Activated CD4-positive, alpha-beta memory T cell treated with anti-CD3 and anti-CD28 coated beads, Interleukin-2, amount 10 ng/mL, durations not matched to agents 7 days and 5 days (primary cell): ENCODE results near the gene RSRC2. TPM values are rescaled to one million over a fixed set of nuclear protein-coding genes. Genes with fewer than 3 reads are reported as not detected.
A peak's percentile ranks its signal among the peaks of the same experiment; 100 is the strongest.
"Not testable (repeated sequence)": the region's sequence is repeated elsewhere in the genome, so short reads cannot be mapped to it uniquely, and the experiment has no call there.

Experiments
- CTCF ChIA-PET: fragments of 350-600 bp; sonication (Branson Sonifier 250); formaldehyde crosslinking; loops from one replicate; lab custom pipeline; 2021; ENCODE audit warnings: antibody characterized with exemption, inconsistent platforms; lab: Charles Lee
- POLR2A ChIA-PET: fragments of 350-600 bp; sonication (Branson Sonifier 250); formaldehyde crosslinking; loops from one replicate; lab custom pipeline; 2021; ENCODE audit warnings: antibody characterized with exemption; lab: Charles Lee
- DNase-seq: peaks from one replicate; pipeline ENCODE4 v3.0.0-alpha.2; 2020
- H3K27ac Mint-ChIP-seq: one replicate; pipeline ENCODE4 v1.8.0; 2021; ENCODE audit warnings: mild to moderate bottlenecking, mixed read lengths
- H3K27me3 Mint-ChIP-seq: one replicate; pipeline ENCODE4 v1.8.0; 2021; ENCODE audit warnings: mixed read lengths
- H3K36me3 Mint-ChIP-seq: one replicate; pipeline ENCODE4 v1.8.0; 2021; ENCODE audit warnings: low read depth, mixed read lengths
- H3K4me1 Mint-ChIP-seq: one replicate; pipeline ENCODE4 v1.8.0; 2021; ENCODE audit warnings: mixed read lengths
- H3K4me3 Mint-ChIP-seq: one replicate; pipeline ENCODE4 v1.8.0; 2021; ENCODE audit warnings: mild to moderate bottlenecking, mixed read lengths
- H3K9me3 Mint-ChIP-seq: one replicate; pipeline ENCODE4 v1.8.0; 2021; ENCODE audit warnings: mixed read lengths
- total RNA-seq, 2 experiments: library from RNA; stranded (reverse); gene quantifications; one replicate each; pipeline ENCODE4 v1.2.3, GENCODE V29; 2021

The RSRC2 gene
- total RNA-seq, 2 experiments from 2014 or later = 90.7 to 97.4 TPM

DNA sequence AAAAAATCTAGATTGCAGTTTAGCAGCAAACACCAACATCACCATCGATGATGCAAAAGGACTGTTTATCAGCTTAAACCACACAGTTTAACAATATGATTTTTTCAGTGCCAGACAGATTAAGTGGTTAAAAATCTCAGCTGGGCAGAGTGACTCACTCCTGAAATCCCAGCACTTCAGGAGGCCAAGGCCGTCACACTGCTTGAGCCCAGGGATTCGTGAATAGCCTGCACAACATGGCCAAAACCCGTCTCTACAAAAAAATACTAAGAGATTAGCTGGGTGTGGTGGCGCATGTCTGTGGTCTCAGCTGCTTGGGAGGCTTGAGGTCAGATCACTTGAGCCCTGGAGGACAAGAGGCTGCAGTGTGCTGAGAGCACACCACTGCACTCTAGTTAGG lies 8.9 kb downstream of the RSRC2 start:
- DNase-seq = no peak
- Mint-ChIP-seq H3K4me3 (no peak overlapping the region), H3K4me1 (peaks cover 60% of the 10 kb centered on the region), H3K27ac (no peak overlapping the region), H3K36me3 (peaks cover 83% of the 10 kb centered on the region), H3K27me3 (no peaks in the 10 kb centered on the region), H3K9me3 (no peaks in the 10 kb centered on the region)
- ChIA-PET CTCF (interaction anchor here (1.0 to 1.2 kb wide), 2 partner anchors 10 to 20 kb away, joined by 3 read pairs; no protein-coding TSS in a partner anchor), POLR2A (interaction anchor here (0.9 to 16.6 kb wide), 4 partner anchors 9 to 18 kb away, joined by 3 to 542 read pairs (median 11); partner anchors contain the start of genes KNTC1, RSRC2 and ZCCHC8)

DNA sequence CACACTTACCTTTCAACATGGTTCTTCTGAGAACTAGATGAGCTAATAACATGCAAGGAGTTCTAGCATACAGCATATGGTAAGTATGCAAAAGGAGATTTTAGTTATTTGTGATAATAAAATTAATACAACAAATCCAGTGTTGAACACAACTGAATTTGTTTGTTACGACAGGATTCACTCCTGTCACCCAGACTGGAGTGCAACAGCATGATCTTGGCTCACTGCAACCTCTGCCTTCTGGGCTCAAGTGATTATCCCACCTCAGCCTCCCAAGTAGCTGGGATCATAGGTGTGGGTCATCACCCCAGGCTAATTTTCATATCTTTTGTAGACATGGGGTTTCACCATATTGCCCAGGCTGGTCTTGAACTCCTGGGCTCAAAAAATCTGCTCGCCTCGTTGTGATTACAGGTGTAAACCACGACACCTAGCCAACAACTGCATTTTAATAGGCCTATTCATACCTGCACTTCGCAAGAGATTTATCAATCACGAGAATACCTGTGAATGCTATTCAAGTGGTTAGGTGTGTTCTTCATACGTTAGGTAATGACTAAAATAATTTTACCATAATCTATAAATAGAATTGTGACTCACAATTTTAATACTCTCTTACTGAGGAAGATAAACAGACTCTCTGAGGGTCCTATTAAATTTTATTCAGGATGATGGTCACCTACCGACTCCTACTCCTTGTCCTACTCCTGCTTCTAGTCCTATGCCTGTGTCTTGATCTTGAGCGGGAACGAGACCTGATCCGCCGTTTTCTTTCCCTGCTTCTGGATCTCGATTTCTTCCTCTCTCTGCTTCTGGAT lies 10.0 kb downstream of the RSRC2 start:
- DNase-seq = no peak
- ChIA-PET POLR2A (interaction anchor here (1.8 to 16.6 kb wide), 4 partner anchors 9 to 16 kb away, joined by 8 to 542 read pairs (median 12); partner anchors contain the start of genes KNTC1, RSRC2 and ZCCHC8), CTCF (no interaction called here)
- Mint-ChIP-seq H3K4me3 (no peak overlapping the region), H3K27me3 (no peaks in the 10 kb centered on the region), H3K27ac (no peak overlapping the region), H3K36me3 (peaks cover 82% of the 10 kb centered on the region), H3K4me1 (peaks cover 54% of the 10 kb centered on the region), H3K9me3 (no peaks in the 10 kb centered on the region)

DNA sequence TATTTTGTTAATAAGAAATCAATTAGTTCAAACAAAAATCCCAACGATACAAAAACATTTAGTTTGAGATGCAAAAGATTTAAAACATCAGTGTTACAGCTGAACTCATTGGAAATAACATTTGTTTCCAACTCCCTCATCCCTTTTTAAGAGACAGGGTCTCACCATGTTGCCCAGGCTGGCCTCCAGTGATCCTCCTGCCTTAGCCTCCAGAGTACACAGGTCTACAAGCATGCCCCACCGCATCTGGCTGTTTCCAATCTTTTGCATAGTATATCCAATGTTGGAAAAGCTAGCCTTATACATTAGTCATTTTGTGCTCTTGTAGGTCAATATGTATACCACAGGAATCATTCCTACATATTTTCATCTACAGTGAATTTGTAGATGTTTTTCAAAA lies 11.5 kb downstream of the RSRC2 start:
- DNase-seq = no peak
- no peaks in the 10 kb centered on the region for H3K27me3 Mint-ChIP-seq
- H3K27ac Mint-ChIP-seq = no peak overlapping the region
- H3K36me3 Mint-ChIP-seq = peaks cover 83% of the 10 kb centered on the region
- no peak overlapping the region for H3K4me3 Mint-ChIP-seq
- H3K4me1 Mint-ChIP-seq = peaks cover 44% of the 10 kb centered on the region
- POLR2A ChIA-PET = interaction anchor here (2.2 to 16.6 kb wide), 2 partner anchors 11 to 15 kb away, joined by 10 to 542 read pairs; partner anchors contain the start of genes RSRC2 and ZCCHC8
- no peaks in the 10 kb centered on the region for H3K9me3 Mint-ChIP-seq
- CTCF ChIA-PET = no interaction called here

DNA sequence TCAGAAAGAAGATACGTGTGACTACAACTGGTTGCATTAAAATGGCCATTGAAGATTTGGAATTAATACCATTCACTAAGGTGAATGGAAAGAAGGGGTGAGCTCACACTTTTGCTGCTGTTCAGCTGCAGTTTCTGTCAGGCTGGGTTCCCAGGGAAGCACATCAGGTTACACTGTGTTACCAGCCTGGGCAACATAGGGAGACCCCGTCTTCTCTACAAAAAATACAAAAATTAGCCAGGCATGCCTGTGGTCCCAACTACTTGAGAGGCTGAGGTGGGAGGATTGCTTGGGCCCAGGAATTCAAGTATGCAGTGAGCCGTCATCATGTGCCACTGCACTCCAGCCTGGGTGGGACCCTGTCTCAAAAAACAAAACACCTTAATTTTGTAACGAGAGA lies 13.1 kb downstream of the RSRC2 start:
- no peaks in the 10 kb centered on the region for H3K9me3 Mint-ChIP-seq
- H3K27ac Mint-ChIP-seq = no peak overlapping the region
- POLR2A ChIA-PET = interaction anchor here (1.3 to 8.0 kb wide), 4 partner anchors 10 to 20 kb away, joined by 3 to 82 read pairs (median 6); partner anchors contain the start of genes KNTC1, RSRC2 and ZCCHC8

DNA sequence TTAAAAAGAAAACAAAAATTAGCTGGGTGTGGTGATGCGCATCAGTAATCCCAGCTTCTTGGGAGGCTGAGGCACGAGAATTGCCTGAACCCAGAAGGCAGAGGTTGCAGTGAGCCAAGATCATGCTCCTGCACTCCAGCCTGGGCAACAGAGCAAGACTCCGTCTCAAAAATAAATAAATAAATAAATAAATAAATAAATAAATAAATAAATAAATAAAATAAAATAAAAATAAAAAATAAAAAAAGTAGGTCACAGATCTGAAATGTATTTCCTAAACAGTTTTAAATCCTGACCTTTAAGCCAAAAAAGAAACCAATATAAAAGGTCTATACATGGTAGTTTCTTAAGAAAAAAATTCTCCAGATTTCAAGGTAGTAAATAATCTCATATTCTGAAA lies 13.7 kb downstream of the RSRC2 start:
- H3K36me3 Mint-ChIP-seq = peaks cover 83% of the 10 kb centered on the region
- H3K4me1 Mint-ChIP-seq = peaks cover 26% of the 10 kb centered on the region
- not testable (repeated sequence) for H3K27ac Mint-ChIP-seq, H3K27me3 Mint-ChIP-seq, DNase-seq, H3K4me3 Mint-ChIP-seq, H3K9me3 Mint-ChIP-seq
- ChIA-PET CTCF (interaction anchor here (0.6 kb wide), 1 partner anchor 75 kb away, joined by 4 read pairs; no protein-coding TSS in a partner anchor), POLR2A (interaction anchor here (1.3 to 8.0 kb wide), 5 partner anchors 9 to 20 kb away, joined by 3 to 82 read pairs (median 3); partner anchors contain the start of genes KNTC1, RSRC2 and ZCCHC8)

More for the DNA sequence above, 13.1 kb downstream of the RSRC2 start:
- CTCF ChIA-PET = interaction anchor here (1.6 kb wide), 1 partner anchor 13 kb away, joined by 4 read pairs; the partner anchor contains the start of gene ZCCHC8
- DNase-seq = no peak
- peaks cover 32% of the 10 kb centered on the region for H3K4me1 Mint-ChIP-seq
- H3K4me3 Mint-ChIP-seq = no peak overlapping the region
- H3K27me3 Mint-ChIP-seq = no peaks in the 10 kb centered on the region
- peaks cover 83% of the 10 kb centered on the region for H3K36me3 Mint-ChIP-seq

DNA sequence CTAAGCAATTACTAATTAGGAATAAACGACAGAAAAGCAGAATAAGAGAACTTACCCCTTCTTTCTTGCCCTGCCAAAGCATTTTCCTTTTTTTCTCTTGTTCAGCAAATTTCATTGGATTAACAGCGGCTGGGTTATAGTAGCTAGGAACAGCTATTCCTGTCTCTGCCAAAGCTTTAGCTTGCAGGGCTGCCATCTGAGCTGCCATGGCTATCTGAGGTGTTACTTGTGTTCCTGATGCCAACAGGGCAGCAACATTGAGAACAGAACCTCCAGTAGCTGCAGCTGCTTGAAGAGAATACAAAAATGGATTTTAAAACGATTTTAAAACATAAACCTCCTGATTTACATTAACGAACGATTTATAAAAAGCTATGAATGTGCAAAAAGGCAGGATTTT lies 18.6 kb downstream of the RSRC2 start:
- ChIA-PET CTCF (interaction anchor here (0.9 to 1.2 kb wide), 2 partner anchors 10 to 37 kb away, joined by 3 to 4 read pairs; no protein-coding TSS in a partner anchor), POLR2A (interaction anchor here (0.8 to 8.0 kb wide), 5 partner anchors 8 to 28 kb away, joined by 3 to 82 read pairs (median 8); partner anchors contain the start of genes KNTC1, RSRC2 and ZCCHC8)
- Mint-ChIP-seq H3K4me3 (no peak overlapping the region), H3K27ac (no peak overlapping the region), H3K4me1 (peaks cover 12% of the 10 kb centered on the region), H3K27me3 (no peaks in the 10 kb centered on the region), H3K9me3 (no peaks in the 10 kb centered on the region), H3K36me3 (peaks cover 76% of the 10 kb centered on the region)
- no peak for DNase-seq

DNA sequence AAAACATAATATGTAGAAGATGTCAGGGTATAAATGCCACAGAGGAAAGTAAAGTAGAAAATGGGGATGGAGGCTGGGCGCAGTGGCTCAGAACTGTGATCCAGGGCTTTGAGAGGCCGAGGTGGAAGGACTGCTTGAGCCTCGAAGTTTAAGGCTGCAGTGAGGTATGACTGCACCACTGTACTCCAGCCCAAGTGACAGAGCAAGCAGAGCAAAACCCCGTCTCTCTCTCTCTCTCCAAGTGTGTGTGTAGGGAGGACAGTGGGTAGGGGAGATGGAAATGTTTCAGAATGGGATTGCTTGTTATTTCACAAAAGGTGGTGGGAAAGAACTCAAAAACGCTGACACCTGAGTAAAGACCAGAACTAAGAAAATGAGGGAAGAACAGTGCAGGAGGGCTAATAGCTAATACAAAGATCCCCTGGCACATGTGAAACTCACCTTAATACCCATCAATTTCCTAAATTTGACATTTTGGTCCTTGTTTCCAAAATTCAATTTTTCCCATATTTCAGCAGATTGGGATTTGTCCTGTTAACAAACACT lies 20.3 kb downstream of the RSRC2 start:
- CTCF ChIA-PET = no interaction called here
- peaks cover 18% of the 10 kb centered on the region for H3K4me1 Mint-ChIP-seq
- POLR2A ChIA-PET = interaction anchor here (2.2 to 8.0 kb wide), 2 partner anchors 10 to 18 kb away, joined by 8 to 82 read pairs; partner anchors contain the start of genes KNTC1 and RSRC2
- H3K9me3 Mint-ChIP-seq = no peaks in the 10 kb centered on the region
- H3K4me3 Mint-ChIP-seq = no peak overlapping the region
- peaks cover 74% of the 10 kb centered on the region for H3K36me3 Mint-ChIP-seq
- H3K27ac Mint-ChIP-seq = no peak overlapping the region
- H3K27me3 Mint-ChIP-seq = no peaks in the 10 kb centered on the region
- no peak for DNase-seq

DNA sequence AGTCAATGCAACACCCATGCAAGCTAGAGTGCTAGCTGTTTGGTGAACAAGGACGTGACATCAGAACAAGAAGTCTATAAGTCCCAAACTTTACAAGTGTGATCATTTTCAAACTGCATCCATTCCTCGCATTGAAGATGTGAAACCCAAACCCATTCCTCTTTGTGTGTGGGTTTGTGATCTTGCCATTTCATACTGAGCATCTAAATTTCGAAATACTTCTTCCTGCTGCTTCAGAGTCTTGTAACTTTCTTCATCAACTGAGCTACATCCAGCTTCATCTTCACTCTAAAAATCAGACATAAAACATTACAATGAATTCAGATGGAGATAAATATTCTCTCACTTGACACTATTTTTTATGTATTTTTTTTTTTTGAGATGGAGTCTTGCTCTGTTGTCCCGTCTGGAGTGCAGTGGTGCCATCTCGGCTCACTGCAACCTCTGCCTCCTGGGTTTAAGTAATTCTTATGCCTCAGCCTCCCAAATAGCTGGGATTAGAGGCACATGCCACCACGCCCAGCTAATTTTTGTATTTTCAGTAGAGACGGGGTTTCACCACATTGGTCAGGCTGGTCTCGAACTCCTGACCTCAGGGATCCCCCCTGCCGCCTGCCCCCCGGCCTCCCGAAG lies 21.2 kb downstream of the RSRC2 start:
- Mint-ChIP-seq H3K4me1 (peaks cover 24% of the 10 kb centered on the region), H3K27me3 (no peaks in the 10 kb centered on the region), H3K36me3 (peaks cover 69% of the 10 kb centered on the region), H3K27ac (no peak overlapping the region), H3K9me3 (no peaks in the 10 kb centered on the region), H3K4me3 (no peak overlapping the region)
- DNase-seq = no peak
- CTCF ChIA-PET = no interaction called here
- POLR2A ChIA-PET = interaction anchor here (11.4 kb wide), 1 partner anchor 17 kb away, joined by 542 read pairs; the partner anchor contains the start of genes KNTC1 and RSRC2

DNA sequence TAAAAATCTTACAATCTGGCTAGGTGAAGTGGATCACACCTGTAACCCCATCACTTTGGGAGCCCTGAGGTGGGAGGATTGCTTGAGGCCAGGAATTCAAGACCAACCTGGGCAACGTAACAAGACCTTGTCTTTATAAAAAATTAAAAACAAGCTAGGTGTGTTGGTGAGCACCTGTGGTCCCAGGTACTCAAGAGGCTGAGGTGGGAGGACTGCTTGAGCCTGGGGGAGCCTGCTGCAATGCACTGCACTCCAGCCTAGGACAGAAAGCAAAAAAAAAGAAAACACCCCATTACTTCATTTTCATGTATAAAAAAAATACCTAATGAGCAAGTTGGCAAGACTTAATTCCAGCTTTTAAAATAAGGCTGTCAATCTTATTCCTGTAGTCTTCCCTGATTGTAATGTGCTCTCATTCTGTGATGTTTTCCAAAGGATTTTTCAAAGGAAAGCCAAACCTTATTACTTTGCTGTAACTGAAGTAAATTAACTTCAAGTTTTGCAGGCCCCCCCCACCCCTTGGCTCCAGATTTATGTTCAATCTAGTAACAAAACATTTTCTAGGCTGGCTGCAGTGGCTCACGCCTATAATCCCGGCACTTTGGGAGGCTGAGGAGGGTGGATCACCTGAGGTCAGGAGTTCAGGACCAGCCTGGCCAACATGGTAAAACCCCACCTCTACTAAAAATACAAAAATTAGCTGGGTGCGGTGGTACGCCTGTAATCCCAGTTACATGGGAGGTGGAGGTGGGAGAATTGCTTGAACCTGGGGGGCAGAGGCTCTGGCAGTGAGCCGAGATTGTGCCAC lies 22.7 kb downstream of the RSRC2 start:
- Mint-ChIP-seq H3K27me3 (no peaks in the 10 kb centered on the region), H3K36me3 (peaks cover 62% of the 10 kb centered on the region), H3K4me1 (peaks cover 26% of the 10 kb centered on the region), H3K27ac (peak overlapping the region; percentile 44), H3K9me3 (no peaks in the 10 kb centered on the region), H3K4me3 (no peak overlapping the region)
- CTCF ChIA-PET = interaction anchor here (1.0 kb wide), 1 partner anchor 21 kb away, joined by 3 read pairs; no protein-coding TSS in a partner anchor
- POLR2A ChIA-PET = interaction anchor here (0.8 to 11.4 kb wide), 3 partner anchors 9 to 104 kb away, joined by 3 to 542 read pairs (median 4); partner anchors contain the start of genes KNTC1 and RSRC2
- DNase-seq = no peak

DNA sequence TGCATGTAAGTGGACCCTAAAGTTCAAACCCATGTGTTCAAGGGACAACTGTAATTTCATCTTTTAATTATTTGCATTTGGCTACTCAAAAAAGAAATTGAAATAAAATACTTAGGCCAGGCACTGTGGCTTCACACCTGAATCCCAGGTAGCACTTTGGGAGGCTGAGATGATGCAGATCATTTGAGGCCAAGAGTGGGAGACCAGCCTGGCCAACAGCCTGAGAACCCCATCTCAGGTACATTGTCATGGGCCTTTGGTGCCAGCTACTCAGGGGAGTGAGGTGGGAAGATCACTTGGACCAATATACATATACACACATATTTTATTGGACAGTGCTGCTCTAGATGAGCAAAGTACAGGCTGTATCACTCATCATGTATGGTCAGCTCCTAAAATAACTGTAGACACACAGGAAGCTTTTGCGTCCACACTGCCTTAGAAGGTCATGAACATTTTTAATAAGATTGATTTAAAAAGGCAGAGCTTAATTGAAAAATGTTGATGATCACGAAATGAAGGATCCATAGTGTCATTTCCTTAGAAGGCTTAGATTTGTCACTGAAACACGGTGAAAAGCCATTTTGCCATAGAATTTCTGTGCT lies 23.5 kb downstream of the RSRC2 start:
- Mint-ChIP-seq H3K27me3 (no peaks in the 10 kb centered on the region), H3K9me3 (no peaks in the 10 kb centered on the region), H3K4me3 (no peak overlapping the region), H3K36me3 (peaks cover 62% of the 10 kb centered on the region), H3K4me1 (peaks cover 34% of the 10 kb centered on the region), H3K27ac (peak overlapping the region; percentile 58)
- ChIA-PET POLR2A (interaction anchor here (0.8 to 11.4 kb wide), 4 partner anchors 10 to 103 kb away, joined by 3 to 542 read pairs (median 4); partner anchors contain the start of genes KNTC1 and RSRC2), CTCF (interaction anchor here (1.0 to 1.8 kb wide), 2 partner anchors 17 to 21 kb away, joined by 3 to 4 read pairs; no protein-coding TSS in a partner anchor)
- no peak for DNase-seq

DNA sequence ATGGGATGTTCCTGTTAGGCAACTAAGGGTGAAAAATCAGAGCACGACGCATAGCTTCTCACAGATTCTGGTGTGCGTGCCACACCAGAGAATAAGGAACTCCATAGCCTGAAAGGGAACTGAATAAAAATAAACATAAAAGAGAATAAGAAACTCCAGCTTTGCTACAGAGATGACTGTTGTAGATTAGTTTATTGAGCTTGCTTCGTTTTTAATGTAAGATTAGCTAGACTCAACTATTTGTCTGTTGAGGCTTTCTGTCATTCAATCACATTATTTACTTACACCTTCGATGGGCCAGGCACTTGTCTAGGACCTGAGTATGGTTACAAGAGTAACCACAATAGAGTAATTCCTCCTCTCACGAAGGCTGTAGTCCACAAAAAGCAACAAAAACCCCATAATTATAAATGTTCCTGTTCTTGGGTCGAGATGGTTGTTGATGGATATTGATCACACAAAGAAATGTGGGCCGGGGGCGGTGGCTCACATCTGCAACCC lies 25.2 kb downstream of the RSRC2 start:
- no peaks in the 10 kb centered on the region for H3K9me3 Mint-ChIP-seq
- POLR2A ChIA-PET = interaction anchor here (0.9 to 11.4 kb wide), 26 partner anchors 8 to 1465 kb away, joined by 3 to 542 read pairs (median 6); partner anchors contain the start of genes CCDC62, CLIP1, DENR and DIABLO
- H3K27ac Mint-ChIP-seq = peak overlapping the region; percentile 97
- H3K4me1 Mint-ChIP-seq = peaks cover 42% of the 10 kb centered on the region
- no peak for DNase-seq
- H3K4me3 Mint-ChIP-seq = peak overlapping the region; percentile 99
- H3K36me3 Mint-ChIP-seq = peaks cover 53% of the 10 kb centered on the region
- no peaks in the 10 kb centered on the region for H3K27me3 Mint-ChIP-seq
- CTCF ChIA-PET = interaction anchor here (0.8 to 4.8 kb wide), 15 partner anchors 10 to 252 kb away, joined by 3 to 37 read pairs (median 4); partner anchors contain the start of genes CLIP1, KNTC1 and RSRC2
